Progenitor cell of endocrine pancreas (in vitro differentiated cells): Measurements from ENCODE around the gene HMGXB3. TPM values are rescaled to one million over a fixed set of nuclear protein-coding genes. Genes with fewer than 3 reads are reported as not detected.

Experiments used
- DNase-seq: peaks from one replicate; pipeline ENCODE4 v3.0.0; 2021; ENCODE audit warnings: low spot score; ENCODE audit not compliant: unreplicated experiment
- H3K27ac Mint-ChIP-seq: 2 replicates; pipeline ENCODE4 v1.8.0; 2021; ENCODE audit warnings: mild to moderate bottlenecking, moderate library complexity, mixed read lengths
- H3K27me3 Mint-ChIP-seq: 2 replicates; pipeline ENCODE4 v1.8.0; 2021; ENCODE audit warnings: mixed read lengths
- H3K36me3 Mint-ChIP-seq: 2 replicates; pipeline ENCODE4 v1.8.0; 2022; ENCODE audit warnings: mixed read lengths; ENCODE audit not compliant: insufficient read depth
- H3K4me1 Mint-ChIP-seq: 2 replicates; pipeline ENCODE4 v1.8.0; 2021; ENCODE audit warnings: low read depth, mixed read lengths
- H3K4me3 Mint-ChIP-seq: 2 replicates; pipeline ENCODE4 v1.8.0; 2021; ENCODE audit warnings: low read depth, mild to moderate bottlenecking, moderate library complexity, mixed read lengths
- H3K9me3 Mint-ChIP-seq: 2 replicates; pipeline ENCODE4 v1.8.0; 2021; ENCODE audit warnings: low read depth, mixed read lengths
- CTCF ChIP-seq: fragments of 200-600 bp; sonication (generic); IDR thresholded peaks from one replicate; pipeline ENCODE4 v1.5.0; 2021; ENCODE audit warnings: antibody characterized with exemption, mild to moderate bottlenecking; ENCODE audit not compliant: unreplicated experiment
- total RNA-seq: library from RNA; stranded (reverse); gene quantifications from 2 replicates; pipeline ENCODE4 v1.2.1, GENCODE V29; 2021

The HMGXB3 gene
- total RNA-seq, 1 donor from 2014 or later = 39.9 TPM

GRCh38 chr5:150009671-150010387 is 9.3 kb downstream of the HMGXB3 start:
- H3K27me3 Mint-ChIP-seq = no peaks in the 10 kb centered on the region
- H3K27ac Mint-ChIP-seq = peak overlapping the region; percentile 62
- TF ChIP-seq CTCF = no peak
- no peaks in the 10 kb centered on the region for H3K9me3 Mint-ChIP-seq
- DNase-seq = no peak
- H3K4me1 Mint-ChIP-seq = no peaks in the 10 kb centered on the region
- peaks cover 27% of the 10 kb centered on the region for H3K36me3 Mint-ChIP-seq
- no peak overlapping the region for H3K4me3 Mint-ChIP-seq

GRCh38 chr5:150013931-150014330 is 13.4 kb downstream of the HMGXB3 start:
- Mint-ChIP-seq H3K27me3 (no peaks in the 10 kb centered on the region), H3K27ac (no peak overlapping the region), H3K4me1 (no peaks in the 10 kb centered on the region), H3K4me3 (no peak overlapping the region), H3K36me3 (peaks cover 49% of the 10 kb centered on the region), H3K9me3 (peaks cover 7% of the 10 kb centered on the region)
- no peak for DNase-seq
- TF ChIP-seq CTCF = no peak

GRCh38 chr5:150014456-150014855 is 13.9 kb downstream of the HMGXB3 start:
- H3K36me3 Mint-ChIP-seq = peaks cover 50% of the 10 kb centered on the region

GRCh38 chr5:150015415-150015814 is 14.9 kb downstream of the HMGXB3 start:
- H3K9me3 Mint-ChIP-seq = peaks cover 7% of the 10 kb centered on the region
- no peak overlapping the region for H3K4me3 Mint-ChIP-seq
- no peak for TF ChIP-seq CTCF
- H3K36me3 Mint-ChIP-seq = peaks cover 52% of the 10 kb centered on the region
- no peaks in the 10 kb centered on the region for H3K27me3 Mint-ChIP-seq
- no peaks in the 10 kb centered on the region for H3K4me1 Mint-ChIP-seq
- DNase-seq = no peak
- H3K27ac Mint-ChIP-seq = no peak overlapping the region

More at GRCh38 chr5:150014456-150014855, 13.9 kb downstream of the HMGXB3 start:
- Mint-ChIP-seq H3K27me3 (no peaks in the 10 kb centered on the region), H3K27ac (no peak overlapping the region), H3K9me3 (peaks cover 7% of the 10 kb centered on the region), H3K4me1 (no peaks in the 10 kb centered on the region), H3K4me3 (no peak overlapping the region)
- no peak for TF ChIP-seq CTCF
- DNase-seq = no peak

- no peaks in the 10 kb centered on the region for H3K4me1 Mint-ChIP-seq
- H3K27ac Mint-ChIP-seq = no peak overlapping the region
- H3K27me3 Mint-ChIP-seq = no peaks in the 10 kb centered on the region
- DNase-seq = no peak
- TF ChIP-seq CTCF = no peak
- H3K36me3 Mint-ChIP-seq = peaks cover 48% of the 10 kb centered on the region
- H3K9me3 Mint-ChIP-seq = peaks cover 7% of the 10 kb centered on the region
- no peak overlapping the region for H3K4me3 Mint-ChIP-seq
Measured at GRCh38 chr5:150016537-150016936, 16.0 kb downstream of the HMGXB3 start.
